MCF 10A (cell line): ENCODE data around the gene ARHGEF26. TPM values are rescaled to one million over a fixed set of nuclear protein-coding genes. Genes with fewer than 3 reads are reported as not detected.

ENCODE experiments used
- BruUV-seq: library from RNA; stranded (reverse); fragments of 400-500 nt; replicated peaks from 2 replicates; lab custom pipeline; 2021; lab: Mats Ljungman, UMichigan
- CTCF ChIA-PET: fragments of 300-600 bp; sonication (Branson Sonifier 250); formaldehyde crosslinking; extraction: SDS; loops from one replicate; lab custom pipeline; 2021; ENCODE audit warnings: antibody characterized with exemption, inconsistent platforms; lab: Yijun Ruan, JAX
- POLR2A ChIA-PET: fragments of 300-600, 350-650 bp; sonication (Branson Sonifier 250); formaldehyde crosslinking; extraction: SDS; loops from one replicate; lab custom pipeline; 2020; ENCODE audit warnings: antibody characterized with exemption, inconsistent platforms; lab: Yijun Ruan, JAX
- DNase-seq: peaks from one replicate; pipeline ENCODE4 v3.0.0-alpha.2; 2018; ENCODE audit not compliant: unreplicated experiment
- H3K27ac Mint-ChIP-seq: one replicate; pipeline ENCODE4 v1.8.0; 2022; ENCODE audit warnings: mild to moderate bottlenecking, low read depth, mixed read lengths; ENCODE audit not compliant: unreplicated experiment
- H3K27me3 Mint-ChIP-seq: one replicate; pipeline ENCODE4 v1.8.0; 2022; ENCODE audit warnings: mixed read lengths; ENCODE audit not compliant: insufficient read depth, unreplicated experiment
- H3K36me3 Mint-ChIP-seq: one replicate; pipeline ENCODE4 v1.8.0; 2022; ENCODE audit warnings: mild to moderate bottlenecking, moderate library complexity, mixed read lengths; ENCODE audit not compliant: insufficient read depth, unreplicated experiment
- H3K4me1 Mint-ChIP-seq: one replicate; pipeline ENCODE4 v1.8.0; 2022; ENCODE audit warnings: mixed read lengths; ENCODE audit not compliant: insufficient read depth, unreplicated experiment
- H3K4me3 Mint-ChIP-seq: one replicate; pipeline ENCODE4 v1.8.0; 2022; ENCODE audit warnings: mild to moderate bottlenecking, moderate library complexity, mixed read lengths; ENCODE audit not compliant: unreplicated experiment
- H3K9me3 Mint-ChIP-seq: one replicate; pipeline ENCODE4 v1.8.0; 2022; ENCODE audit warnings: mixed read lengths; ENCODE audit not compliant: unreplicated experiment
- intact Hi-C: fragments of 100-400 bp; cut with micrococcal nuclease; formaldehyde crosslinking; loops from 2 replicates; pipeline ENCODE4 v1.14.1; 2022
- total RNA-seq: library from RNA; stranded (reverse); gene quantifications from 2 replicates; pipeline ENCODE4 v1.2.3, GENCODE V29; 2022
- TF ChIP-seq, protein P1 (sequence below): fragments of 200-600 bp; IDR thresholded peaks from one replicate; pipeline ENCODE4 v1.8.0; 2022; ENCODE audit warnings: antibody characterized with exemption, mild to moderate bottlenecking; ENCODE audit not compliant: unreplicated experiment

ARHGEF26 gene
- total RNA-seq, 1 experiment from 2014 or later: 0.63 TPM

DNA sequence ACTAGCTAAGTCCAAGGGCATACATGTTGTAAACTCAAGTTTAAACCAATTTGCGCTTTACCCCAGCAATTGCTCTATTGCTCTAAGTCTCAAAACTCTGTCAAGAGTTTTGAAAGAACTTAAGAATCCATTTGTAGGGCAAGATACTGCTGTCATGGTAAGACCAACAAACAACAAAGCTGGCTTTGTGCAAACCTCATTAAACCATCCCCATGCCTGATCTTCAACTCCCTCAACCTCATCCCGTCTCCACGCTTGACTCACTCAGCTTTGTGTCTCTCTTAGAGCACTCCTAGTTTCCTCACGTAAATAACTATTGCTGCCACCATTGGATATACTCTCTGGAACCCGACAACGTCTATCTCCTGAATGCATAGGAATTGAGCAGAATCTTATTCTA, 20.6 kb upstream of the ARHGEF26 start:
- no peaks in the 10 kb centered on the region for H3K36me3 Mint-ChIP-seq
- H3K4me1 Mint-ChIP-seq: no peaks in the 10 kb centered on the region
- ChIA-PET POLR2A (no interaction called here), CTCF (interaction anchor here (0.7 to 4.4 kb wide), 2 partner anchors 149 to 153 kb away, joined by 4 to 37 read pairs; no protein-coding TSS in a partner anchor)
- no peak overlapping the region for H3K27ac Mint-ChIP-seq
- intact Hi-C loops: no loop called here
- H3K4me3 Mint-ChIP-seq: no peak overlapping the region
- H3K27me3 Mint-ChIP-seq: no peaks in the 10 kb centered on the region
- H3K9me3 Mint-ChIP-seq: no peaks in the 10 kb centered on the region
- no TSS peak for BruUV-seq
- no peak for DNase-seq
- TF ChIP-seq, protein P1, sequence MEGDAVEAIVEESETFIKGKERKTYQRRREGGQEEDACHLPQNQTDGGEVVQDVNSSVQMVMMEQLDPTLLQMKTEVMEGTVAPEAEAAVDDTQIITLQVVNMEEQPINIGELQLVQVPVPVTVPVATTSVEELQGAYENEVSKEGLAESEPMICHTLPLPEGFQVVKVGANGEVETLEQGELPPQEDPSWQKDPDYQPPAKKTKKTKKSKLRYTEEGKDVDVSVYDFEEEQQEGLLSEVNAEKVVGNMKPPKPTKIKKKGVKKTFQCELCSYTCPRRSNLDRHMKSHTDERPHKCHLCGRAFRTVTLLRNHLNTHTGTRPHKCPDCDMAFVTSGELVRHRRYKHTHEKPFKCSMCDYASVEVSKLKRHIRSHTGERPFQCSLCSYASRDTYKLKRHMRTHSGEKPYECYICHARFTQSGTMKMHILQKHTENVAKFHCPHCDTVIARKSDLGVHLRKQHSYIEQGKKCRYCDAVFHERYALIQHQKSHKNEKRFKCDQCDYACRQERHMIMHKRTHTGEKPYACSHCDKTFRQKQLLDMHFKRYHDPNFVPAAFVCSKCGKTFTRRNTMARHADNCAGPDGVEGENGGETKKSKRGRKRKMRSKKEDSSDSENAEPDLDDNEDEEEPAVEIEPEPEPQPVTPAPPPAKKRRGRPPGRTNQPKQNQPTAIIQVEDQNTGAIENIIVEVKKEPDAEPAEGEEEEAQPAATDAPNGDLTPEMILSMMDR: no peak

- H3K27ac Mint-ChIP-seq: no peak overlapping the region
- TF ChIP-seq, protein P1: no peak
- DNase-seq: no peak
- no peak overlapping the region for H3K4me3 Mint-ChIP-seq
- no peaks in the 10 kb centered on the region for H3K9me3 Mint-ChIP-seq
- ChIA-PET CTCF (interaction anchor here (0.6 to 4.4 kb wide), 2 partner anchors 152 to 154 kb away, joined by 3 to 37 read pairs; no protein-coding TSS in a partner anchor), POLR2A (no interaction called here)
- no peaks in the 10 kb centered on the region for H3K4me1 Mint-ChIP-seq
- intact Hi-C loops: no loop called here
- H3K27me3 Mint-ChIP-seq: no peaks in the 10 kb centered on the region
- no TSS peak for BruUV-seq
- no peaks in the 10 kb centered on the region for H3K36me3 Mint-ChIP-seq
Measured at GRCh38 chr3:154101250-154101649, 19.9 kb upstream of the ARHGEF26 start.

DNA sequence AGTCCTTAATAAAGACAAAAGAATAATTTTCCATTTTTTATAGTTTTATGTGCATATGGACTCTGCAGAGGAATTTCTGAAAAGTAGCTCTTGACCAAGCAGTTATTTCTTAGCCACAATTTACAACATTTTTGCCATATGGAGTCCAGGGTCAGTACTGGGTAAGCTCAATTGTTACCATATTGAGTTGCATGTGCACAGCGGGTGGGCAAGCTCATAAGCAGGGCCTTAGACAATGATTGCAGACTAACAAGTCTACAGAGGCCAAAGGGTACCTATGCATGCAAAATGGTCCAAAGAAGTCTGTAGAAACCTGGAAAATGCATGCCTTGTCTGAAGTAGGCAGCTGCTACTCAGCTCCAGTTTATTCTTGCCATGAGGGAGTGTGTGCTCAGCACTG, 19.0 kb upstream of the ARHGEF26 start:
- Mint-ChIP-seq H3K27ac (no peak overlapping the region), H3K9me3 (no peaks in the 10 kb centered on the region), H3K4me3 (no peak overlapping the region), H3K36me3 (no peaks in the 10 kb centered on the region), H3K27me3 (no peaks in the 10 kb centered on the region), H3K4me1 (no peaks in the 10 kb centered on the region)
- CTCF ChIA-PET: interaction anchor here (0.7 to 4.4 kb wide), 2 partner anchors 11 to 151 kb away, joined by 3 to 37 read pairs; no protein-coding TSS in a partner anchor
- no TSS peak for BruUV-seq
- DNase-seq: no peak
- POLR2A ChIA-PET: interaction anchor here (1.1 kb wide), 1 partner anchor 11 kb away, joined by 6 read pairs; no protein-coding TSS in a partner anchor
- TF ChIP-seq, protein P1: no peak
- intact Hi-C loops: no loop called here

- TF ChIP-seq, protein P1: no peak
- intact Hi-C loops: no loop called here
- no peak overlapping the region for H3K4me3 Mint-ChIP-seq
- ChIA-PET POLR2A (no interaction called here), CTCF (interaction anchor here (0.6 kb wide), 1 partner anchor 14 kb away, joined by 3 read pairs; no protein-coding TSS in a partner anchor)
- no peaks in the 10 kb centered on the region for H3K27me3 Mint-ChIP-seq
- no TSS peak for BruUV-seq
- no peaks in the 10 kb centered on the region for H3K36me3 Mint-ChIP-seq
- H3K4me1 Mint-ChIP-seq: no peaks in the 10 kb centered on the region
- H3K27ac Mint-ChIP-seq: no peak overlapping the region
- no peak for DNase-seq
- no peaks in the 10 kb centered on the region for H3K9me3 Mint-ChIP-seq
Measured at GRCh38 chr3:154105218-154105975, 15.8 kb upstream of the ARHGEF26 start.
